ENCODE data around the gene FXN.

FXN gene

DNA sequence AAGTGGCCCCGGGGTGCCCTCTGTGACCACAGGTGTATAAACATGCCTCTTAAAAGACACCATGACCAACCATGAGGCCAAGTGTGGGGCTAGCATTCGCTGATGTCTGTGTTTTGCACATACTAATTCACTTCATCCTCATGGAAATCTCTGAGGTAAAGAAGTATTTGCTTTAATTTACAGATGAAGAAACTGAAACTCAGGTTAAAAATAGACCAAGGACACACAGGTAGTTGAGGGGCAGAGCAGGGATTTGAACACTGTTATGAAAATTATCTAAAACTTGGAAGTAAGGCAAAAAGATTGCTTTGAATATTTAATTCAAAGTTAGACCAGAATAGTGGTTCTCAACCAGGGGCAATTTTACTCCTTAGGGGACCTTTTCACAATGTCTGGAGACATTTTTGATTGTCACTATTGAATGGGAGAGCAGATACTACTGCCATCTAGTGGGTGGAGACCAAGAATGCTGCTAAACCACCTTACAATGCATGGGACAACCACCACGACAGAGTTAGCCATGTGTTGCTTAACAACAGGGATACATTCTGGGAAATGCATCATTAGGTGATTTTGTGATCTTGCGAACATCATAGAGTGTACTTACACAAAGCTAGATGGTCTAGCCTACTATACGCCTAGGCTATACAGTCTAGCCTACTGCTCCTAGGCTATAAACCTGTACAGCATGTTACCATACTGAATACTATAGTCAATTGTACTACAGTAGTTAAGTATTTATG, 8.0 kb upstream of the FXN start:
- H3K36me3 ChIP-seq (ENCODE audit: control insufficient read depth in 1 of 2, insufficient read depth in 2 of 2, low read length in 2 of 2) = no peaks in the 10 kb centered on the region
- H3K27ac ChIP-seq (ENCODE audit: low read length) = no peak overlapping the region
- H3K4me3 ChIP-seq (ENCODE audit: low read depth in 1 of 2, low read length in 2 of 2) = no peak overlapping the region
- H3K9me3 ChIP-seq (ENCODE audit: control insufficient read depth in 1 of 2, low read length in 2 of 2) = no peaks in the 10 kb centered on the region
- H3K27me3 ChIP-seq (ENCODE audit: low read depth, low read length) = no peaks in the 10 kb centered on the region
- no peaks in the 10 kb centered on the region for H3K4me1 ChIP-seq (ENCODE audit: control insufficient read depth in 1 of 2, insufficient read depth in 2 of 2, low read length in 2 of 2)

DNA sequence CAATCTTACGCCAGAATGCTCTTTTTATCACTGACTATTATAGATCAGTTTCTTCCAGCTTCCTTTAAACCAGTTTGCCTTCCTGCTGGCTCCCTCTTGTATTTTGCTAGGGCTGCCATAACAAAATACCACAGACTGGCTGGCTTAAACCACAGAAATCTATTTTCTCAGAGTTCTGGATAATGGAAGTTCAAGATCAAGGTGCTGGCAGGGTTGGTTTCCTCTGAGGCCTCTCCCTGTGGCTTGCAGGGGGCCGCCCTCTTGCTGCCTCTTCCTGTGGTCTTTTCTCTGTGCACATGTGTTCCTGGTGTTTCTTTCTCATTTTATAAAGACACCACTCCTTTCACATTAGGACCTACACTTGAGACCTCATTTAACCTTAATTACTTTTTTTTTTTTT, 6.8 kb upstream of the FXN start:
- H3K9me3 ChIP-seq (ENCODE audit: control insufficient read depth in 1 of 2, low read length in 2 of 2) = no peaks in the 10 kb centered on the region
- H3K36me3 ChIP-seq (ENCODE audit: control insufficient read depth in 1 of 2, insufficient read depth in 2 of 2, low read length in 2 of 2) = no peaks in the 10 kb centered on the region
- H3K4me3 ChIP-seq (ENCODE audit: low read depth in 1 of 2, low read length in 2 of 2) = no peak overlapping the region
- H3K4me1 ChIP-seq (ENCODE audit: control insufficient read depth in 1 of 2, insufficient read depth in 2 of 2, low read length in 2 of 2) = no peaks in the 10 kb centered on the region
- no peak overlapping the region for H3K27ac ChIP-seq (ENCODE audit: low read length)
- H3K27me3 ChIP-seq (ENCODE audit: low read depth, low read length) = no peaks in the 10 kb centered on the region

DNA sequence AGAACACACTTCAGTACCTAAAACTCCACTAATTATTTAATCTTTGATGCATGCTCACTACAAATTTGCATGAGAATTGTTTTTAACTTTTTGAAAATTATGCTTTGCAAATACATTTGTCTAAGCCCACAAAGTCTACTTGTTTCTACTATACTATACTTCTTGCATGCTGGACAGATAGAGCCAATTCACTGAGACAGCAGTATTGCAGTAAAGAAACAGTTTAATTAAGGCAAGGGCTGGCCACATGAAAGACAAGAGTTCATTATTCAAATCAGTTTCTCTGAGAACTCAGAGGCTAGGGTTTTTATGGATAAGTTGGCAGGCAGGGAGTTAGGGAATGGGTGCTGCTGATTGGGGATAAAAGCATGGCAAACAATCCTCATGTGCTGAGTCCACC, 6.0 kb upstream of the FXN start:
- no peaks in the 10 kb centered on the region for H3K4me1 ChIP-seq (ENCODE audit: control insufficient read depth in 1 of 2, insufficient read depth in 2 of 2, low read length in 2 of 2)
- no peak overlapping the region for H3K4me3 ChIP-seq (ENCODE audit: low read depth in 1 of 2, low read length in 2 of 2)
- no peak overlapping the region for H3K27ac ChIP-seq (ENCODE audit: low read length)
- H3K27me3 ChIP-seq (ENCODE audit: low read depth, low read length) = no peaks in the 10 kb centered on the region
- H3K9me3 ChIP-seq (ENCODE audit: control insufficient read depth in 1 of 2, low read length in 2 of 2) = no peaks in the 10 kb centered on the region
- H3K36me3 ChIP-seq (ENCODE audit: control insufficient read depth in 1 of 2, insufficient read depth in 2 of 2, low read length in 2 of 2) = no peaks in the 10 kb centered on the region

DNA sequence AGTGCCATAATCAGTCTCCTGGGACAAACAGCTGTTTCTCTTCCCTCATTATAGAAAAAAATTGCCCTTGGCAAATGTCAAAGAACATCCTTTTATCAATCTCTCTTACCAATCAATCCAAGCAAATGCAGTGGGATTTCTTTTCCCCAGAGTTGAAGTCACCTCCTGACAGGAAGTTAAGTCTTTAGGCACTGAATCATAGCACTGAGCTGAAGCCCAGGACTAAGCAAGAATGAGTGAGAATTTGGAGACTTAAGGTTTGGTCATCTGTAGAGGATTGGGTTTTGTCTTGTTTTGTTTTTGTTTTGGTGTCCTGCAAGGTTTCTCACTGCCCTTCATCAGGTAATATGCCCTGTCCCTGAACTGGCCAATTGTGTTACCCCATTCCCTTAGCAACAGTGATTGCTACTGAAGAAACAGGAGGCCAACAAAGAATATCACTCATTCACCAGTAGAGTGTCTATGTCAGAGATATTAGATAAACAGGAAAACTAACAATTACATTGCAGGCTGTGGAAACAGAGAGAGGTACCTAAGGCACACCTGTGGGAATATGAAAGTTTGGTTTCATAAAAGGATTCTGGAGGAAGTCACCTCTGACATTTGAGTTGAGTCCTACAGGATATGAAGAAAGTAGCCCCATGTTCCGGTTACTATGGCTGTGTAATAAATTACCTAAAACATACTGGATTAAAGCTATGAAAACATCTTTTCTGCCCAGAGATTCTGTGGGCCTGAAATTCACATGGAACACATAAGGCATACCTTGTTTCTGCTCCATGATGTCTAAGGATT, 4.5 kb upstream of the FXN start:
- peaks cover 0 to 4% of the 10 kb centered on the region in 2 donors for H3K4me1 ChIP-seq (ENCODE audit: control insufficient read depth in 1 of 2, insufficient read depth in 2 of 2, low read length in 2 of 2)
- H3K9me3 ChIP-seq (ENCODE audit: control insufficient read depth in 1 of 2, low read length in 2 of 2) = no peaks in the 10 kb centered on the region
- no peak overlapping the region for H3K27ac ChIP-seq (ENCODE audit: low read length)
- H3K36me3 ChIP-seq (ENCODE audit: control insufficient read depth in 1 of 2, insufficient read depth in 2 of 2, low read length in 2 of 2) = no peaks in the 10 kb centered on the region
- no peak overlapping the region for H3K4me3 ChIP-seq (ENCODE audit: low read depth in 1 of 2, low read length in 2 of 2)
- no peaks in the 10 kb centered on the region for H3K27me3 ChIP-seq (ENCODE audit: low read depth, low read length)

DNA sequence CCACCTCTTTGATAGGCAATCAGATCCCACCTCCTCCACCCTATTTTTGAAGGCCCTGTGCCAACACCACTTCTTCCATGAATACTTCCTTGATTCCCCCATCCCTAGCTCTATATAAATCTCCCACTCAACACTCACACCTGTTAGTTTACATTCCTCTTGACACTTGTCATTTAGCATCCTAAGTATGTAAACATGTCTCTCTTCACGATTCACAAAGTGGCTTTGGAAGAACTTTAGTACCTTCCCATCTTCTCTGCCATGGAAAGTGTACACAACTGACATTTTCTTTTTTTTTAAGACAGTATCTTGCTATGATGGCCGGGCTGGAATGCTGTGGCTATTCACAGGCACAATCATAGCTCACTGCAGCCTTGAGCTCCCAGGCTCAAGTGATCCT, 1.5 kb upstream of the FXN start:
- H3K36me3 ChIP-seq (ENCODE audit: control insufficient read depth in 1 of 2, insufficient read depth in 2 of 2, low read length in 2 of 2) = no peaks in the 10 kb centered on the region
- H3K27me3 ChIP-seq (ENCODE audit: low read depth, low read length) = no peaks in the 10 kb centered on the region
- H3K4me3 ChIP-seq (ENCODE audit: low read depth in 1 of 2, low read length in 2 of 2) = no peak overlapping the region
- H3K27ac ChIP-seq (ENCODE audit: low read length) = no peak overlapping the region
- H3K9me3 ChIP-seq (ENCODE audit: control insufficient read depth in 1 of 2, low read length in 2 of 2) = no peaks in the 10 kb centered on the region
- peaks cover 5 to 11% of the 10 kb centered on the region in 2 donors for H3K4me1 ChIP-seq (ENCODE audit: control insufficient read depth in 1 of 2, insufficient read depth in 2 of 2, low read length in 2 of 2)

DNA sequence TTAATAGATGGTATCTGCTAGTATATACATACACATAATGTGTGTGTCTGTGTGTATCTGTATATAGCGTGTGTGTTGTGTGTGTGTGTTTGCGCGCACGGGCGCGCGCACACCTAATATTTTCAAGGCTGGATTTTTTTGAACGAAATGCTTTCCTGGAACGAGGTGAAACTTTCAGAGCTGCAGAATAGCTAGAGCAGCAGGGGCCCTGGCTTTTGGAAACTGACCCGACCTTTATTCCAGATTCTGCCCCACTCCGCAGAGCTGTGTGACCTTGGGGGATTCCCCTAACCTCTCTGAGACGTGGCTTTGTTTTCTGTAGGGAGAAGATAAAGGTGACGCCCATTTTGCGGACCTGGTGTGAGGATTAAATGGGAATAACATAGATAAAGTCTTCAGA, 757 bp downstream of the FXN start:
- H3K27me3 ChIP-seq (ENCODE audit: low read depth, low read length) = no peaks in the 10 kb centered on the region
- H3K27ac ChIP-seq (ENCODE audit: low read length) = peak overlapping the region; percentile 71
- H3K4me1 ChIP-seq (ENCODE audit: control insufficient read depth in 1 of 2, insufficient read depth in 2 of 2, low read length in 2 of 2) = peaks cover 5 to 11% of the 10 kb centered on the region in 2 donors

DNA sequence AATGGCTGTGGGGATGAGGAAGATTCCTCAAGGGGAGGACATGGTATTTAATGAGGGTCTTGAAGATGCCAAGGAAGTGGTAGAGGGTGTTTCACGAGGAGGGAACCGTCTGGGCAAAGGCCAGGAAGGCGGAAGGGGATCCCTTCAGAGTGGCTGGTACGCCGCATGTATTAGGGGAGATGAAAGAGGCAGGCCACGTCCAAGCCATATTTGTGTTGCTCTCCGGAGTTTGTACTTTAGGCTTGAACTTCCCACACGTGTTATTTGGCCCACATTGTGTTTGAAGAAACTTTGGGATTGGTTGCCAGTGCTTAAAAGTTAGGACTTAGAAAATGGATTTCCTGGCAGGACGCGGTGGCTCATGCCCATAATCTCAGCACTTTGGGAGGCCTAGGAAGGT, 1.2 kb downstream of the FXN start:
- Histone ChIP-seq H3K9me3 (ENCODE audit: control insufficient read depth in 1 of 2, low read length in 2 of 2) (no peaks in the 10 kb centered on the region), H3K27ac (ENCODE audit: low read length) (peak overlapping the region; percentile 71), H3K4me3 (ENCODE audit: low read depth in 1 of 2, low read length in 2 of 2) (peak overlapping the region; percentile 82 to 94)

More for the DNA sequence above, 757 bp downstream of the FXN start:
- H3K9me3 ChIP-seq (ENCODE audit: control insufficient read depth in 1 of 2, low read length in 2 of 2) = no peaks in the 10 kb centered on the region
- H3K4me3 ChIP-seq (ENCODE audit: low read depth in 1 of 2, low read length in 2 of 2) = peak overlapping the region; percentile 82 to 94
- no peaks in the 10 kb centered on the region for H3K36me3 ChIP-seq (ENCODE audit: control insufficient read depth in 1 of 2, insufficient read depth in 2 of 2, low read length in 2 of 2)

DNA sequence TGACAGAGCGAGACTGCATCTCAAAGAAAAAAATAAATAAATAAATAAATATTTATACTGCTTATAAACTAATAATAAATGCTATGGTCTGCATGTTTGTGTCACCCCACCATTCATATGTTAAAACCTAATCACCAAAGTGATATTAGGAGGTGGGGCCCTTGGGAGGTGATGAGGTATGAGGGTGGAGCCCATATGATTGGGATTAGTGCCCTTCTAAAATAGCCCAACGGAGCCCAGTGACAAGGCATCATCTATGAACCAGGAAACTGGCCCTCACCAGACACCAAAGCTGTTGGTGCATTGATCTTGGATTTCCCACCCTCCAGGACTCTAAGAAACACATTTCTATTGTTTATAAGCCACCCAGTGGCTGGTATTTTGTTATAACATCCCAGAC, 5.1 kb downstream of the FXN start:
- Histone ChIP-seq H3K9me3 (ENCODE audit: control insufficient read depth in 1 of 2, low read length in 2 of 2) (no peaks in the 10 kb centered on the region), H3K4me3 (ENCODE audit: low read depth in 1 of 2, low read length in 2 of 2) (no peak overlapping the region), H3K27ac (ENCODE audit: low read length) (no peak overlapping the region), H3K36me3 (ENCODE audit: control insufficient read depth in 1 of 2, insufficient read depth in 2 of 2, low read length in 2 of 2) (no peaks in the 10 kb centered on the region), H3K4me1 (ENCODE audit: control insufficient read depth in 1 of 2, insufficient read depth in 2 of 2, low read length in 2 of 2) (peaks cover 5 to 15% of the 10 kb centered on the region in 2 donors), H3K27me3 (ENCODE audit: low read depth, low read length) (no peaks in the 10 kb centered on the region)

More for the DNA sequence above, 1.2 kb downstream of the FXN start:
- Histone ChIP-seq H3K4me1 (ENCODE audit: control insufficient read depth in 1 of 2, insufficient read depth in 2 of 2, low read length in 2 of 2) (peaks cover 5 to 11% of the 10 kb centered on the region in 2 donors), H3K36me3 (ENCODE audit: control insufficient read depth in 1 of 2, insufficient read depth in 2 of 2, low read length in 2 of 2) (no peaks in the 10 kb centered on the region), H3K27me3 (ENCODE audit: low read depth, low read length) (no peaks in the 10 kb centered on the region)

DNA sequence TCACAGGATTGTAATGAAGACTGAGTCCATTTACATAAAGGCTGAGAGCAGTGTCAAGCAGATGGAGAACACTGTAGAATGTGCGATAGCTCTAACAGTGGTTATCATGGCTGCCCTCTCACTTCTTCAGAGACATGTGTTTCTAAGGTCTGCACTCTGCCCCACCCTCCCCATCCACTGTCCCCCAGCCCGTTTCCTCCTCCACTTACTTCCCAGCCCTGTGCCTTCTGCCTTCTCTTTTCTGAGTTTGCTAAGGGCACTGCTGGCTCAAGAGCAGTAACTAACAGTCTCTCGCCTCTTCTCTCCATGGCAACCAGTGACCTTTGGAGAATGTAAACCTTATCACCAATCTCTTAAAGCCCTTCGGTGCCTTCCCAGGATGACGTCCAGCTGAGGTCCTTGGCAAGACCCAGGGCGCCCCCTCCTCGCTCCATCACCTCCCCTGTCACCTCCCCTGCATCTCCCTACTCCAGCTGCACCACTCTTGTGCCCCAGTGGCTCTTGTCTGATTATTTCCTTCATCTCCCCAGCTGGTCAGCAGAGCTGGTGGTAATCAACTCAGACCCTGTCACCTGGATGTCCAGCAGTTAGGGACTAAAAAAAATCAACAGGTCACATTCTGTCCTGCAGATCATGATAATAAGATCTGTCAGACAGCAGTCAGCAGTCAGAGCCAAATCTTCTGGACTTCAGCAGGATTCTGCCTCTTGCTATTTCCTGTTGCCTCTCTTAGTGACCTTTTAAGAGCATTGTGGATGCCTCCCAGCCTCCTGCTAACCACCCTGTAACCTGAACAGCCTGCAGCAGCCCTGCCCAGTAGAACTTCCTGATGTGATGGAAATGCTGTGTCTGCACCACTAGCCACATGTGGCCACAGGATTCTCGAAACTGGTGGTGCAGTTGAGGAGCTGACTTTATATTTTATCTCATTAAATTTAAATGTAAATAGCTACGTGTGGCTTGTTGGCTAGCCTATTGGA, 9.0 kb downstream of the FXN start:
- Histone ChIP-seq H3K27ac (ENCODE audit: low read length) (no peak overlapping the region), H3K36me3 (ENCODE audit: control insufficient read depth in 1 of 2, insufficient read depth in 2 of 2, low read length in 2 of 2) (peaks cover 10 to 20% of the 10 kb centered on the region in 2 donors), H3K9me3 (ENCODE audit: control insufficient read depth in 1 of 2, low read length in 2 of 2) (no peaks in the 10 kb centered on the region), H3K27me3 (ENCODE audit: low read depth, low read length) (no peaks in the 10 kb centered on the region), H3K4me1 (ENCODE audit: control insufficient read depth in 1 of 2, insufficient read depth in 2 of 2, low read length in 2 of 2) (peaks cover 0 to 9% of the 10 kb centered on the region in 2 donors), H3K4me3 (ENCODE audit: low read depth in 1 of 2, low read length in 2 of 2) (no peak overlapping the region)

DNA sequence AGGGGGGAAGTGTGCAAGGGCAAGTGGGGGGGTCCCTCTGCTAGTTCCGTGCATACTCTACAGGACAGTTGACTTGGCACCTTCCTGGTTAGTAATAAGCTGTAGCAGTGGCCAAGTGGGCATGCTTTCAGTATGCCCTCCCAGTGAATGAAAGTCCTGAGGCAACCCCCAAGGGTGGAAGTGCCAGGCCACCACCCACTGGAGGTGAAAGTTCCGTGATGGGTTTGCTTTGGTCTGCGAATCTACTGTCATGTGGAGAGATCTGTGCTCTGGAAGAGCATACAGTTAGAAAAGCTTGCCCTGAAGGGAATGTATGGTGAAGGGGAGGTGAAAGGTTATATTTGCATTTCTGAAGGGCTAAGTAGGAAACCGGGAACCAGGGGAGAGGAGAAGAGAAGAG, 10.3 kb downstream of the FXN start:
- peaks cover 0 to 9% of the 10 kb centered on the region in 2 donors for H3K4me1 ChIP-seq (ENCODE audit: control insufficient read depth in 1 of 2, insufficient read depth in 2 of 2, low read length in 2 of 2)
- no peaks in the 10 kb centered on the region for H3K9me3 ChIP-seq (ENCODE audit: control insufficient read depth in 1 of 2, low read length in 2 of 2)
- no peaks in the 10 kb centered on the region for H3K27me3 ChIP-seq (ENCODE audit: low read depth, low read length)
- no peak overlapping the region for H3K27ac ChIP-seq (ENCODE audit: low read length)
- no peak overlapping the region for H3K4me3 ChIP-seq (ENCODE audit: low read depth in 1 of 2, low read length in 2 of 2)
- peaks cover 10 to 20% of the 10 kb centered on the region in 2 donors for H3K36me3 ChIP-seq (ENCODE audit: control insufficient read depth in 1 of 2, insufficient read depth in 2 of 2, low read length in 2 of 2)

DNA sequence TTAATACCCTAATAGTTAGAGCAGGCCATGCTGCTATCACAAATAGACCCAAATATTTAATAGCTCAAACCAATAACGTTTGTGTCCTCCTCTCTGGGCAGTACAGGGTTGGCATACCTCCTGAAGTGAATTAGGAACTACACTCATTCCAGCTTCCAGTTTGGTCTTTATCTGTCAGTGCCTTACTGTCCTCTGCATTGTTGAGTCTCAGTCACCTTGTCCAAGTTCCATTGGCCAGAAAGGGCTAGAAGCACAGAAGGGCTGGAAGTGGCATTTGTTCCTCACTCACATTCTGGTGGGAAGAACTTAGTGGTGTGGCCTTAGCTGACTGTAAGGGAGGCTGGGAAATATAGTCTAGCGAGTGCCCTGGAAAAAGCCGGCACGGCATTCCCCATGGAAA, 11.2 kb downstream of the FXN start:
- Histone ChIP-seq H3K36me3 (ENCODE audit: control insufficient read depth in 1 of 2, insufficient read depth in 2 of 2, low read length in 2 of 2) (peaks cover 10 to 20% of the 10 kb centered on the region in 2 donors), H3K4me3 (ENCODE audit: low read depth in 1 of 2, low read length in 2 of 2) (no peak overlapping the region), H3K9me3 (ENCODE audit: control insufficient read depth in 1 of 2, low read length in 2 of 2) (no peaks in the 10 kb centered on the region)

More for the DNA sequence above, 11.2 kb downstream of the FXN start:
- Histone ChIP-seq H3K4me1 (ENCODE audit: control insufficient read depth in 1 of 2, insufficient read depth in 2 of 2, low read length in 2 of 2) (peaks cover 0 to 9% of the 10 kb centered on the region in 2 donors), H3K27ac (ENCODE audit: low read length) (no peak overlapping the region), H3K27me3 (ENCODE audit: low read depth, low read length) (no peaks in the 10 kb centered on the region)
